HEK293 (cell line): ENCODE measurements around the gene AP3S2.

ENCODE experiments used
- CTCF ChIA-PET: fragments of 350-600 bp; formaldehyde crosslinking; extraction: SDS; loops from one replicate; lab custom pipeline; 2021; ENCODE audit warnings: antibody characterized with exemption; lab: Yijun Ruan, JAX
- POLR2A ChIA-PET: fragments of 300-600 bp; formaldehyde crosslinking; extraction: SDS; loops from one replicate; lab custom pipeline; 2020; ENCODE audit warnings: antibody characterized with exemption, inconsistent platforms; lab: Yijun Ruan, JAX
- H3K27ac ChIP-seq: fragments of 200-500 bp; sonication (Bioruptor generic); 2 replicates; pipeline ENCODE4 v1.5.1; 2014; ENCODE audit warnings: low read depth, low read length, control low read depth, inconsistent platforms; ENCODE audit errors: extremely low read depth
- H3K36me3 ChIP-seq, 2 experiments: fragments of 200-500 bp in 1 of 2; sonication (Bioruptor generic) in 1 of 2; 1 replicate in 1 of 2; 2 replicates in 1 of 2; pipeline ENCODE4 v1.5.1; 2014 to 2017; ENCODE audit warnings: inconsistent platforms in 2 of 2, low read length in 2 of 2; ENCODE audit not compliant: control insufficient read depth in 2 of 2, insufficient read depth in 1 of 2
- H3K4me1 ChIP-seq: fragments of 200-500 bp; sonication (Bioruptor generic); 2 replicates; pipeline ENCODE4 v1.5.1; 2014; ENCODE audit warnings: mild to moderate bottlenecking, low read length, inconsistent platforms; ENCODE audit not compliant: control insufficient read depth, insufficient read depth
- H3K4me3 ChIP-seq: 2 replicates; pipeline ENCODE4 v1.5.1; 2011; ENCODE audit warnings: low read depth, mild to moderate bottlenecking, control low read depth, low read length, moderate library complexity
- H3K9me3 ChIP-seq: fragments of 200-500 bp; sonication (Bioruptor generic); 2 replicates; pipeline ENCODE4 v1.5.1; 2014; ENCODE audit warnings: low read depth, low read length, inconsistent platforms; ENCODE audit not compliant: control insufficient read depth, insufficient read depth
- HOXA7 ChIP-seq: sonication (generic); formaldehyde crosslinking; IDR thresholded peaks from 2 replicates; pipeline ENCODE4 v1.8.1; 2022; ENCODE audit warnings: missing genetic modification reagents, borderline replicate concordance
- KLF16 ChIP-seq: fragments of 450-650 bp; formaldehyde crosslinking; IDR thresholded peaks from 2 replicates; pipeline ENCODE4 v1.5.1; 2017; ENCODE audit warnings: missing biosample characterization, missing genetic modification characterization
- KLF17 ChIP-seq: fragments of 450-650 bp; formaldehyde crosslinking; IDR thresholded peaks from 2 replicates; pipeline ENCODE4 v1.5.1; 2016; ENCODE audit warnings: missing biosample characterization, missing genetic modification characterization
- ZFP41 ChIP-seq: fragments of 450-650 bp; formaldehyde crosslinking; IDR thresholded peaks from 2 replicates; pipeline ENCODE4 v1.5.1; 2016; ENCODE audit warnings: missing biosample characterization, missing genetic modification characterization, borderline replicate concordance
- ZNF211 ChIP-seq: fragments of 450-650 bp; formaldehyde crosslinking; IDR thresholded peaks from 2 replicates; pipeline ENCODE4 v1.5.1; 2016; ENCODE audit warnings: low read depth, missing biosample characterization, missing genetic modification characterization
- ZNF214 ChIP-seq: fragments of 450-650 bp; formaldehyde crosslinking; IDR thresholded peaks from 2 replicates; pipeline ENCODE4 v1.5.1; 2017; ENCODE audit warnings: missing biosample characterization, mild to moderate bottlenecking, missing genetic modification characterization, borderline replicate concordance
- ZNF239 ChIP-seq: fragments of 450-650 bp; formaldehyde crosslinking; IDR thresholded peaks from 2 replicates; pipeline ENCODE4 v1.5.1; 2016; ENCODE audit warnings: missing biosample characterization, missing genetic modification characterization
- ZNF391 ChIP-seq: fragments of 450-650 bp; formaldehyde crosslinking; IDR thresholded peaks from 2 replicates; pipeline ENCODE4 v1.5.1; 2016; ENCODE audit warnings: low read depth, missing biosample characterization, missing genetic modification characterization, borderline replicate concordance
- ZNF521 ChIP-seq: fragments of 450-650 bp; formaldehyde crosslinking; IDR thresholded peaks from 2 replicates; pipeline ENCODE4 v1.5.1; 2017; ENCODE audit warnings: missing biosample characterization, mild to moderate bottlenecking, missing genetic modification characterization
- ZNF791 ChIP-seq: fragments of 450-650 bp; formaldehyde crosslinking; IDR thresholded peaks from 2 replicates; pipeline ENCODE4 v1.5.1; 2016; ENCODE audit warnings: missing biosample characterization, missing genetic modification characterization
- ZSCAN23 ChIP-seq: fragments of 450-650 bp; formaldehyde crosslinking; IDR thresholded peaks from 2 replicates; pipeline ENCODE4 v1.5.1; 2016; ENCODE audit warnings: missing biosample characterization, missing genetic modification characterization
- ZSCAN30 ChIP-seq: fragments of 450-650 bp; IDR thresholded peaks from 2 replicates; pipeline ENCODE4 v1.5.1; 2018; ENCODE audit warnings: missing biosample characterization, mild to moderate bottlenecking, missing genetic modification characterization, moderate library complexity
- TF ChIP-seq, protein P1 (sequence below): fragments of 450-650 bp; formaldehyde crosslinking; IDR thresholded peaks from 2 replicates; pipeline ENCODE4 v1.5.1; 2017; ENCODE audit warnings: missing biosample characterization, missing genetic modification characterization
- TF ChIP-seq, protein P2 (sequence below): fragments of 450-650 bp; formaldehyde crosslinking; IDR thresholded peaks from 2 replicates; pipeline ENCODE4 v1.5.1; 2016; ENCODE audit warnings: missing biosample characterization, missing genetic modification characterization
- TF ChIP-seq, protein P3 (sequence below): fragments of 450-650 bp; formaldehyde crosslinking; IDR thresholded peaks from 2 replicates; pipeline ENCODE4 v1.5.1; 2016; ENCODE audit warnings: missing biosample characterization, missing genetic modification characterization
- TF ChIP-seq, protein P4 (sequence below): fragments of 450-650 bp; formaldehyde crosslinking; IDR thresholded peaks from 2 replicates; pipeline ENCODE4 v1.5.1; 2016; ENCODE audit warnings: missing biosample characterization, missing genetic modification characterization

Gene AP3S2

GRCh38 chr15:89794627-89795241, 99.1 kb downstream of the AP3S2 start:
- CTCF ChIA-PET = interaction anchor here (0.6 to 1.3 kb wide), 3 partner anchors 40 to 872 kb away, joined by 3 to 6 read pairs (median 4); no protein-coding TSS in a partner anchor
- H3K9me3 ChIP-seq = no peaks in the 10 kb centered on the region
- H3K4me1 ChIP-seq = peaks cover 10% of the 10 kb centered on the region
- H3K36me3 ChIP-seq = no peaks in the 10 kb centered on the region
- no peak overlapping the region for H3K4me3 ChIP-seq
- TF ChIP-seq KLF16 (tag by site-specific recombination) = no peak
- TF ChIP-seq, protein P1, sequence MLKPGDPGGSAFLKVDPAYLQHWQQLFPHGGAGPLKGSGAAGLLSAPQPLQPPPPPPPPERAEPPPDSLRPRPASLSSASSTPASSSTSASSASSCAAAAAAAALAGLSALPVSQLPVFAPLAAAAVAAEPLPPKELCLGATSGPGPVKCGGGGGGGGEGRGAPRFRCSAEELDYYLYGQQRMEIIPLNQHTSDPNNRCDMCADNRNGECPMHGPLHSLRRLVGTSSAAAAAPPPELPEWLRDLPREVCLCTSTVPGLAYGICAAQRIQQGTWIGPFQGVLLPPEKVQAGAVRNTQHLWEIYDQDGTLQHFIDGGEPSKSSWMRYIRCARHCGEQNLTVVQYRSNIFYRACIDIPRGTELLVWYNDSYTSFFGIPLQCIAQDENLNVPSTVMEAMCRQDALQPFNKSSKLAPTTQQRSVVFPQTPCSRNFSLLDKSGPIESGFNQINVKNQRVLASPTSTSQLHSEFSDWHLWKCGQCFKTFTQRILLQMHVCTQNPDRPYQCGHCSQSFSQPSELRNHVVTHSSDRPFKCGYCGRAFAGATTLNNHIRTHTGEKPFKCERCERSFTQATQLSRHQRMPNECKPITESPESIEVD = peak; percentile 65; the same call in 1 of the 2 replicates
- POLR2A ChIA-PET = no interaction called here
- H3K27ac ChIP-seq = no peak overlapping the region

GRCh38 chr15:89792106-89792805, 101.5 kb downstream of the AP3S2 start:
- H3K27ac ChIP-seq = no peak overlapping the region
- TF ChIP-seq, protein P2, sequence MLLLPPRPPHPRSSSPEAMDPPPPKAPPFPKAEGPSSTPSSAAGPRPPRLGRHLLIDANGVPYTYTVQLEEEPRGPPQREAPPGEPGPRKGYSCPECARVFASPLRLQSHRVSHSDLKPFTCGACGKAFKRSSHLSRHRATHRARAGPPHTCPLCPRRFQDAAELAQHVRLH (tag by site-specific recombination) = no peak
- TF ChIP-seq ZNF521 (tag by site-specific recombination) (no peak), ZNF211 (no peak), ZNF391 (tag by site-specific recombination) (no peak), ZSCAN23 (no peak), ZNF214 (tag by site-specific recombination) (no peak), ZNF239 (no peak), ZSCAN30 (tag by site-specific recombination) (no peak), ZFP41 (tag by site-specific recombination) (no peak), KLF17 (tag by site-specific recombination) (no peak), ZNF791 (tag by site-specific recombination) (no peak), HOXA7 (CRISPR knock-in tag) (no peak)
- TF ChIP-seq, protein P3, sequence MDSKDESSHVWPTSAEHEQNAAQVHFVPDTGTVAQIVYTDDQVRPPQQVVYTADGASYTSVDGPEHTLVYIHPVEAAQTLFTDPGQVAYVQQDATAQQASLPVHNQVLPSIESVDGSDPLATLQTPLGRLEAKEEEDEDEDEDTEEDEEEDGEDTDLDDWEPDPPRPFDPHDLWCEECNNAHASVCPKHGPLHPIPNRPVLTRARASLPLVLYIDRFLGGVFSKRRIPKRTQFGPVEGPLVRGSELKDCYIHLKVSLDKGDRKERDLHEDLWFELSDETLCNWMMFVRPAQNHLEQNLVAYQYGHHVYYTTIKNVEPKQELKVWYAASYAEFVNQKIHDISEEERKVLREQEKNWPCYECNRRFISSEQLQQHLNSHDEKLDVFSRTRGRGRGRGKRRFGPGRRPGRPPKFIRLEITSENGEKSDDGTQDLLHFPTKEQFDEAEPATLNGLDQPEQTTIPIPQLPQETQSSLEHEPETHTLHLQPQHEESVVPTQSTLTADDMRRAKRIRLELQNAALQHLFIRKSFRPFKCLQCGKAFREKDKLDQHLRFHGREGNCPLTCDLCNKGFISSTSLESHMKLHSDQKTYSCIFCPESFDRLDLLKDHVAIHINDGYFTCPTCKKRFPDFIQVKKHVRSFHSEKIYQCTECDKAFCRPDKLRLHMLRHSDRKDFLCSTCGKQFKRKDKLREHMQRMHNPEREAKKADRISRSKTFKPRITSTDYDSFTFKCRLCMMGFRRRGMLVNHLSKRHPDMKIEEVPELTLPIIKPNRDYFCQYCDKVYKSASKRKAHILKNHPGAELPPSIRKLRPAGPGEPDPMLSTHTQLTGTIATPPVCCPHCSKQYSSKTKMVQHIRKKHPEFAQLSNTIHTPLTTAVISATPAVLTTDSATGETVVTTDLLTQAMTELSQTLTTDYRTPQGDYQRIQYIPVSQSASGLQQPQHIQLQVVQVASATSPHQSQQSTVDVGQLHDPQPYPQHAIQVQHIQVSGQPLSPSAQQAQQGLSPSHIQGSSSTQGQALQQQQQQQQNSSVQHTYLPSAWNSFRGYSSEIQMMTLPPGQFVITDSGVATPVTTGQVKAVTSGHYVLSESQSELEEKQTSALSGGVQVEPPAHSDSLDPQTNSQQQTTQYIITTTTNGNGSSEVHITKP (tag by site-specific recombination) = no peak
- TF ChIP-seq, protein P4, sequence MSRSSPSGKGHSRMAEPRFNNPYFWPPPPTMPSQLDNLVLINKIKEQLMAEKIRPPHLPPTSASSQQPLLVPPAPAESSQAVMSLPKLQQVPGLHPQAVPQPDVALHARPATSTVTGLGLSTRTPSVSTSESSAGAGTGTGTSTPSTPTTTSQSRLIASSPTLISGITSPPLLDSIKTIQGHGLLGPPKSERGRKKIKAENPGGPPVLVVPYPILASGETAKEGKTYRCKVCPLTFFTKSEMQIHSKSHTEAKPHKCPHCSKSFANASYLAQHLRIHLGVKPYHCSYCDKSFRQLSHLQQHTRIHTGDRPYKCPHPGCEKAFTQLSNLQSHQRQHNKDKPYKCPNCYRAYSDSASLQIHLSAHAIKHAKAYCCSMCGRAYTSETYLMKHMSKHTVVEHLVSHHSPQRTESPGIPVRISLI = no peak
- TF ChIP-seq, all 188 proteins: peak for 0
- Histone ChIP-seq H3K36me3 (no peaks in the 10 kb centered on the region), H3K4me3 (no peak overlapping the region), H3K9me3 (no peaks in the 10 kb centered on the region; the same call in 1 of the 2 replicates), H3K4me1 (peaks cover 10% of the 10 kb centered on the region)
- ChIA-PET CTCF (interaction anchor here (1.1 kb wide), 1 partner anchor 14 kb away, joined by 3 read pairs; no protein-coding TSS in a partner anchor), POLR2A (no interaction called here)
